SW480 (cell line): ENCODE data around the gene CACNA1I.
"Not testable (repeated sequence)": the region's sequence is repeated elsewhere in the genome, so short reads cannot be mapped to it uniquely, and the experiment has no call there.

ENCODE experiments used
- DNase-seq: peaks from one replicate; pipeline ENCODE4 v3.0.0-alpha.2; 2016; ENCODE audit warnings: low spot score

CACNA1I gene

DNA sequence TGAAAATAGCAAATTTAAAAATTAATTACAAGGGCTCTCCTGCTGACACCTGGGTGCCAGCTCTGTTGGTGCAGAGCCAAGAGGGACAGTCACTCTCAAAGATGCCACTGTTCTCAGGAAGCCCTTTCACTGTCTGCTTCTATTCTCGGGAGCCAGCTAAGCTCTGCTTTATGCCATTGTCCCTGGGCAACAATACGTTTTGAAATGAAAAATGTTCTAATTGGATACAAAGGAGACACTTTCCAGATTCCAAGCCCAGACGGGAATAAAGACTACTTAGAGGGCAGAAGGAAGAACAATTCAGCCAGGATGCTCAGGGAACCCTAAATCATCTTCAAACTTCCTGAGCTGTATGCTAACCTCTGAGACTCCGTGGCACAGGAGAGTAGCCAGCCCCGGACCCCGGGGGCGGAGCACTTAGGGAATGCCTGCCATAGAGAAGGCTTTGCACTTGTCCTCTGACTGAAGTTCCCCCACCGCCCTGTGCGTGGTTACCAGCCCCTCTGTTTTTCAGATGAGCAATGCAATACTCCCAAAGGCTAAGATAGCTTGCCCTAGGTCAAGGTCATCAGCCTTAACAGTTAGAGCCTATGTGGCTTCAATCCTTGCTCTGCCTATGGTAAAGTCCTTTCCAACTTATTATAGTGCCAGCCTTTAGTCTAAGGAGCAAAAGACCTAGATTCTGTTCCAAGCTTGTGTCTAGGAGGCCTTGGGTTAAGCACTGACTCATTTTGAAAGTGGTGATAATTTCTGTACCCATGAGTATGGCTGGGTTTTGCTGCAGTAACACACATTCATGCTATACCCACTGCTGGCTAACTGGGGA lies 150.9 kb downstream of the CACNA1I start:
- DNase-seq = no peak

DNA sequence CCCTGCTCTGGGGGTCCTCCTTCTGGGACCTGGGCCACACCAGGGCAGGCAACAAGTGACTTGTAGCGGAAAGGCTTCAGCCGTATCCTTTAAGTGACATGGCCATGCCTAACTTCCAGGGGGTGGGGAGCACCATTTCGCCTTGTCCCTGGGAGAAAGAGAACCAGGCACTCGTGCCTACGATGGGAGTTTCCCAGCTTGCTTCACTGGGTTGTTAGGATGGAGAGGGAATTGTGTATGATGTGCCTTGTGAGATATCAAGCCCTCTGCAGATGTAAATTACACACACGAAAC lies 151.4 kb downstream of the CACNA1I start:
- DNase-seq = no peak

DNA sequence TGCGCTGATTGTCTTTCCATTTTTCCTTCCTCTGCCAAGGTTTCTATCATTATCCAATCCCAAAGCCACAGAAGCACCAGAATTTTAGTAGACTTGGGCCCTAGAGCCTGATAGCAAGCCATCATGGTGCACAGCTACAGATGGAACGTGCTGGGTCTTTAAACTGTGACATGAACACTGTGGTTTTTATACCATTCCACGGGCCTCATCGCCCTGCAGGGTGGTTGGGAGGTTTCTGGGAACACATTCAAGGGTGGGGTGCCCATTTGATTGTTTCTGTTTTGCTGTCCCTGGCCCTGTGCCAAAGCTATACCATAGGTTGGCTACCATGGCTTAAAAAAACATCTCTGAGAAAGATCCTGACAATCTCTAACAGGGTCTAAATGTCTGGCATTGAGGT lies 151.9 kb downstream of the CACNA1I start:
- DNase-seq = no peak

DNA sequence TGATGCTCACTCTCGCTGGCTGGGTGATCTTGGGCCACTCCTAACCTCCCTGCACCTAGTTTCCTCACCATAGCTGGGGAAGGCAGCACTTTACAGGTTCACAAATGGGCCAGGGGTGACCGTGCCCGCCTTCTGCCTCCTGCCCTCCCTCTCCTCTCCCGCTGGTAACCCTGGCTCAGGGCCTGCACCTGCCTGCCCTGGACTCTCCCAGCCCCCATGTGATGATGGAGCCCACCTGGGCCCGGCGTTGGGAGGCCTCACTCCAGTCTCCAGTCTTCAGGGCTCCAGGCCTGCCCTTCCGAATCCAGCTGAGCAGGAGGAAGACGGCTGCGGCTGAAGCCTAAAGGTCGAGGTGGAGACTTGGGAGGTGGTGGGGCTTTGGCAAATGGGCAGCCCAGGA lies 152.9 kb downstream of the CACNA1I start:
- DNase-seq = no peak

GRCh38 chr22:39723899-39724351 lies 153.4 kb downstream of the CACNA1I start:
- peak; percentile 26 for DNase-seq

- peak; percentile 6 for DNase-seq
Measured at GRCh38 chr22:39724390-39724789, 153.8 kb downstream of the CACNA1I start.

DNA sequence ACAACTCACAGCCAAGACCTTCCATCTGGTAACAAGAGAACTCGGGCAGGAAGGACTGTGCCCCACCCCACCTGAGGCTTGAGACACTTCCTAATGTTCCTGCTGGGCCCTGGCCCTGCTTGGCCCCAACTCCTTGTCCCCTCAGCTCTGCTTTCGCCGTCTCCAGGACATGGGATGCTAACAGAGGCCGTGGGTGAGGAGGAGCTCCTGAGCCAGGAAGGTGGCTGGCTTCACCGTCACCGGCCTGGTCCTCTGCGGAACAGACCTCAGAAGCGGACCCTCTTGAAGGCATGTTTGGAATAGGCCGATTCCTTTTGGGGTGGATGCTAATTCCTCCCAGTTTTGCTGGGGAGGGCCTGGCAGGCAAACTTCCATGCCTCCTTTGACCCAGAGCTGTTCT lies 154.3 kb downstream of the CACNA1I start:
- no peak for DNase-seq

DNA sequence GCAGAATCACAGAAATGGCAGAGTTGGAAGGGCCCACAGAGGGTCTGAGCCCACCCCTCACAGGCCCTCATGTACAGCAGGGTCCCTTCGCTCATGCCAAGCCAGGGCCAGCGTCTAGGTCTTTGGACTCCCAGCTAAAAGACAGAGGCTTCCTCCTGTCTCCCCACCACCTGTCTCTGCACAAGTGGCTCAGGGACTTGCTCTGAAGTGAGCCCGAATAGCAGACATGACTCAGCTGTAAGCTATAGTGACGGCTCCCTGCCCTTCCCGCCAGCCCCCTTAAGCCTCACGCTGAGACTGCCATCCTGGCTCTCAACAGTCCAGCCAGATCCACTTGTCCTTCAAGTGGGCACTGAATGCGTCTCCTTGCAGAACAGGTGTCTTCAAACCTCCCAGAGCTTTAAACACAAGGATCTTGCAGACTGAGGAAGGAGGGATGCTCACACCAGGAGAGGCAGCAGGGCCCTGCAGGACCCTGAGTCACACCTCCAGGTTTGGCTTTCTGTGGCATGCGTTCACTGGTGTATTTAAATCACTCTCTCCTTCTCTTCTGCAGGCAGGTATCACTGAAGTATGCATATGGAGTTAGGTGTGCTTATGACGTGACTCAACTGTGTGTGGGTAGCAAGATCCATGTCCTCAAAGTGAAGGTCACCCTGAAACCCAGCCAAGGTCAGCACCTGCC lies 154.9 kb downstream of the CACNA1I start:
- DNase-seq = no peak

GRCh38 chr22:39727541-39727940 lies 157.0 kb downstream of the CACNA1I start:
- peak; percentile 18 for DNase-seq

DNA sequence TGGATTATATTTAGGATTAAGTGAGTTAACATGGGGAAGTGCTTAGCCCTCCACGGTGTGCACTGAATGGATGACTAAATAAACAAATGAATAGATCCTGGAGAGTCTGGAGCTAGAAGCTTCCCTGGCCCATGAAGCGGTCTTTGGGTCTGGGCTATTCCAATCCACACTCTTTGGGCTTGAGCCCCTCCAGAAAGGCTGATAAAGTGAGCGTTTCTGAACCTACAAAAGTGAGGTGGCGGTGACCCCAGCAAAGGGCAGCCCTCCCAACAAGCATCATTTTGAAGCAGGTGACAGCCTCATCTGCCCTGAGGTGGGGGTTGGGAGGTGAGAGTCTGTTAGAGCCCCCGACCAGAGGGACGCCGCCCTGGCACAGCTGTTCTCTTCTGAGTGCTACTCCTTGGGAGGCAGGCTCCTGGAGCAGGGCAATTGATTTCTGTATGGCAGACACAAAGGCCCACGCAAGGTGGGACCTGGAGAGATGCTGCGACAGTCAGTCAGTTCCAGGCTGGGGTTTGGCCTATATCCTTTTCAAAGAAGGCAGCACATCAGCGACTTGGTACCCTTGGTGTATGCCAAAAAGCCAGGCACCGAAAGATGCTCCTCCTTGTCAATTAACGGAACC lies 157.8 kb downstream of the CACNA1I start:
- no peak for DNase-seq

- no peak for DNase-seq
Measured at GRCh38 chr22:39729141-39729934, 158.8 kb downstream of the CACNA1I start.

- DNase-seq = no peak
Measured at GRCh38 chr22:39731481-39731880, 160.9 kb downstream of the CACNA1I start.

GRCh38 chr22:39731881-39732555 lies 161.5 kb downstream of the CACNA1I start:
- DNase-seq = no peak

DNA sequence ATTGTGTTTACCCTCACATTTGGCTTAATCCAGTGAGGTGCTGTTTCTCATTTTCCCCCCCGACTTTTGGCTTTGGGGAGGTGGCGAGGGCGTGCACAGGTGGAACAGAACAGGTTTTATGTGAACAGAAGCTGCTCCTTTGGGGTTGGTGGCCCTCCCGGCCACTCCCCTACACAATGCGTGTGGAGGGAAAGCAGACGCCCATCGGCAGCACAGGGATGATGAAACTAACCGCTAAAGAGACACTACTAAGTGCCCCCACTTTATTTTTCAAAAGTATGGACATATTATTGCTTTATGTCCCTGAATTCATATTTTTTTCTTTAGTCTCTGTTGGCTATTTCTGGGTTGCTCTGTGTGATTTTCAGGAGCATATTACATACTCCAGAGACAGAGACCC lies 162.1 kb downstream of the CACNA1I start:
- DNase-seq = no peak

- no peak for DNase-seq
Measured at GRCh38 chr22:39733191-39733590, 162.6 kb downstream of the CACNA1I start.

DNA sequence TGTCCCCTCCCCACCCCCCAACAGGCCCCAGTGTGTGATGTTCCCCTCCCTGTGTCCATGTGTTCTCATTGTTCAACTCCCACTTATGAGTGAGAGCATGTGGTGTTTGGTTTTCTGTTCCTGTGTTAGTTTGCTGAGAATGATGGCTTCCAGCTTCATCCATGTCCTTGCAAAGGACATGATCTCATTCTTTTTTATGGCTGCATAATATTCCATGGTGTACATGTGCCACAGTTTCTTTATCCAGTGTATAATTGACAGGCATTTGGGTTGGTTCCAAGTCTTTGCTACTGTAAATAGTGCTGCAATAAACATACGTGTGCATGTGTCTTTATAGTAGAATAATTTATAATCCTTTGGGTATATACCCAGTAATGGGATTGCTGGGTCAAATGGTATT lies 163.5 kb downstream of the CACNA1I start:
- not testable (repeated sequence) for DNase-seq

DNA sequence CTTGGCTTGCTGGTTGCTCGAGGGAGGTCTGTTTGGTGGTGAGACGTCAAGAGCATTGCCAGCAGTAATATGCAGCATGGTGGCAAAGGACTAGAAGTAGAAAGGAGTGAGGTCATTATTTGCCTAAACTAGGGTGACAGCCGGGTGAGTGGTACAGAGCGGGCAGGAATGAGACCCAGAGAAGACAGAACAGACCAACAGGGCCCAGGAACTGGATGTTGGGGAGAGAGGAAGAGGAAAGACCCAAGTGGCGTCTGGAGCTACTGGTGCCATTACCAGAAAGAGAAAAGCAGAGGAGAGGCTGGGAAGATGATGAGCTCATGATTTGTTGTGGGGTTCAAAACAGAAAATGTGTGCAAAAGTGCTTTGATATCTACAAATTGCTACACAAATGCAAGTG lies 164.3 kb downstream of the CACNA1I start:
- DNase-seq = no peak

DNA sequence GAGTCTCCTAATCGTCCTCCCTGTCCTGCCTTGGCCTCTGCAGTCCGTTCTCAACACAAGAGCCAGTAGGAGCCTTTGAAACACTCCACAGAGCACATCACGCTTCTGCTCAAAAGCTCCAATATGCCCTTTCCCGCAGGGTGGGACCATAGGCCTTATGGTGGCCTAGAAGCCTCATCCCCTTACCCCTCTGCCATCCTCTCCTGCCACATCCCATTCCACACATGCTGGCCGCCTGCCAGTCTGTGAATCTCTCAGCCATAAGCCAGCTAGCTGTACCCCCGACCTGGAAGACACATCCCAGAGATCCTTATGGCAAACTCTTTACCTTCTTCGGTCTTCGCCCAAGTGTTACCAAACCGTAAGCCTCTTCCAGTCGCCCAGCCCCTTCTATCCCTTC lies 165.2 kb downstream of the CACNA1I start:
- DNase-seq = no peak

GRCh38 chr22:39738746-39739145 lies 168.2 kb downstream of the CACNA1I start:
- no peak for DNase-seq
